ENCODE results near the gene PDXDC1. TPM values are rescaled to one million over a fixed set of nuclear protein-coding genes. Genes with fewer than 3 reads are reported as not detected.
"Not testable (repeated sequence)": the region's sequence is repeated elsewhere in the genome, so short reads cannot be mapped to it uniquely, and the experiment has no call there.

PDXDC1 gene
- total RNA-seq, 1 donor from 2014 or later, result 36.0 TPM

GRCh38 chr16:15034266-15035162 is 59.7 kb downstream of the PDXDC1 start:
- peaks cover 58 to 82% (median 81%) of the 10 kb centered on the region in 3 donors for H3K36me3 ChIP-seq (ENCODE audit: control insufficient read depth in 3 of 3, insufficient read depth in 3 of 3, low read length in 3 of 3)
- H3K4me3 ChIP-seq (ENCODE audit: low read length in 3 of 3), result no peak overlapping the region
- H3K9me3 ChIP-seq (ENCODE audit: control insufficient read depth in 3 of 3, low read length in 3 of 3), result no peaks in the 10 kb centered on the region
- H3K27me3 ChIP-seq (ENCODE audit: control insufficient read depth in 3 of 3, insufficient read depth in 3 of 3, low read length in 3 of 3), result no peaks in the 10 kb centered on the region
- H3K4me1 ChIP-seq (ENCODE audit: control insufficient read depth in 3 of 3, insufficient read depth in 3 of 3, low read length in 3 of 3), result peaks cover 2 to 11% (median 10%) of the 10 kb centered on the region in 3 donors
- peak overlapping the region; percentile 13 for H3K27ac ChIP-seq (ENCODE audit: low read depth, low read length)
- no peak overlapping the region for H3K9ac ChIP-seq (ENCODE audit: low read depth in 1 of 3, low read length in 3 of 3)

DNA sequence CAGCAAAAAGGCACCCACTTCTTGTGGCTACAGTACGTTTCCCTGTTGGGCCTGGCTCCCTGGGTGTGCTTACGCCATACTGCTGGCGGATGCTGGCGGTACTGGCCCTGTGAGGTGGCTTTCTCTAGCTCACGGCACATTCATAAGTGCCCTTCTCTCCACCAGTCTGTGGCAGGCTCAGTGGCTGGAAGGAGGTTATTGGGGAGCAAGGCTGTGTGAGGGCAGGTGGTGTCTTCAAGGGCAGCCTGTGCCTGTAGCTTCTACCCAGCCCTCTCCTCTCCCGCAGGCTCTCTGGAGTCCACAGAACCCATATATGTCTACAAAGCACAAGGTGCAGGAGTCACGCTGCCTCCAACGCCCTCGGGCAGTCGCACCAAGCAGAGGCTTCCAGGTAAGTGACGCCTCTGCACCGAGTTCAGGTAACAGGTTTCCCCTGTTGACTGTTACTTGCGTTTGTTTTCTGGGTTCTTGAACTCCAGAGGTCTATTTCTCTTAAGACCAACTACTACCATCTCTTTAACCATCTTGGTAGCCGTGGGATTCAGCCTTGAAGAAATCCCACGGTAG is 60.4 kb downstream of the PDXDC1 start:
- Histone ChIP-seq H3K4me3 (ENCODE audit: low read length in 3 of 3) (no peak overlapping the region), H3K9ac (ENCODE audit: low read depth in 1 of 3, low read length in 3 of 3) (no peak overlapping the region), H3K4me1 (ENCODE audit: control insufficient read depth in 3 of 3, insufficient read depth in 3 of 3, low read length in 3 of 3) (peaks cover 0 to 10% (median 7%) of the 10 kb centered on the region in 3 donors), H3K36me3 (ENCODE audit: control insufficient read depth in 3 of 3, insufficient read depth in 3 of 3, low read length in 3 of 3) (peaks cover 61 to 89% (median 87%) of the 10 kb centered on the region in 3 donors), H3K27me3 (ENCODE audit: control insufficient read depth in 3 of 3, insufficient read depth in 3 of 3, low read length in 3 of 3) (no peaks in the 10 kb centered on the region), H3K27ac (ENCODE audit: low read depth, low read length) (peak overlapping the region; percentile 13), H3K9me3 (ENCODE audit: control insufficient read depth in 3 of 3, low read length in 3 of 3) (no peaks in the 10 kb centered on the region)

GRCh38 chr16:15037003-15037402 is 62.2 kb downstream of the PDXDC1 start:
- Histone ChIP-seq H3K36me3 (ENCODE audit: control insufficient read depth in 3 of 3, insufficient read depth in 3 of 3, low read length in 3 of 3) (peaks cover 60 to 86% (median 78%) of the 10 kb centered on the region in 3 donors), H3K9ac (ENCODE audit: low read depth in 1 of 3, low read length in 3 of 3) (no peak overlapping the region), H3K27me3 (ENCODE audit: control insufficient read depth in 3 of 3, insufficient read depth in 3 of 3, low read length in 3 of 3) (no peaks in the 10 kb centered on the region)

DNA sequence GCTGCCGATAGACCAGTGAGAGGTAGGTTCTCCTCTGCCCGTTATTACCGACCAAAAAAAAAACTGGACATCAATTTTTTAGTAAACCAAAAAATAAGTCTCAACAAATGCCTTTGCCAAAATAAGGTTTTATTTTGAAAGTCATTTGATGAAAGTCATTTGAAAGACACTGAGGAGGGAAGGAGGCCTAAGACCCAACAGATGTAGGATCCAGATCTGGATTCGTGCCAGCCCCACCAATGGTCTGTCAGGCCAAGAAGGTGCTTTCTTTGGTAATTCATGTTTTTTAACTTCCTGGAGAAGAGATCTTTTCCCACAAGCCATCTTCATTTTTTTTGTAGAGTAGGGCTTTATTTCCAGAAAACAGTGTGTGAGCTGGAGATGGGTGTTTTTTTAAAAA is 62.9 kb downstream of the PDXDC1 start:
- H3K4me3 ChIP-seq (ENCODE audit: low read length in 3 of 3), result no peak overlapping the region
- H3K9ac ChIP-seq (ENCODE audit: low read depth in 1 of 3, low read length in 3 of 3), result no peak overlapping the region
- H3K4me1 ChIP-seq (ENCODE audit: control insufficient read depth in 3 of 3, insufficient read depth in 3 of 3, low read length in 3 of 3), result peaks cover 6 to 18% (median 11%) of the 10 kb centered on the region in 3 donors
- peaks cover 56 to 79% (median 71%) of the 10 kb centered on the region in 3 donors for H3K36me3 ChIP-seq (ENCODE audit: control insufficient read depth in 3 of 3, insufficient read depth in 3 of 3, low read length in 3 of 3)
- no peaks in the 10 kb centered on the region for H3K27me3 ChIP-seq (ENCODE audit: control insufficient read depth in 3 of 3, insufficient read depth in 3 of 3, low read length in 3 of 3)
- H3K9me3 ChIP-seq (ENCODE audit: control insufficient read depth in 3 of 3, low read length in 3 of 3), result no peaks in the 10 kb centered on the region
- H3K27ac ChIP-seq (ENCODE audit: low read depth, low read length), result no peak overlapping the region

More at GRCh38 chr16:15037003-15037402, 62.2 kb downstream of the PDXDC1 start:
- no peaks in the 10 kb centered on the region for H3K9me3 ChIP-seq (ENCODE audit: control insufficient read depth in 3 of 3, low read length in 3 of 3)
- no peak overlapping the region for H3K27ac ChIP-seq (ENCODE audit: low read depth, low read length)
- no peak overlapping the region for H3K4me3 ChIP-seq (ENCODE audit: low read length in 3 of 3)
- peaks cover 6 to 18% (median 11%) of the 10 kb centered on the region in 3 donors for H3K4me1 ChIP-seq (ENCODE audit: control insufficient read depth in 3 of 3, insufficient read depth in 3 of 3, low read length in 3 of 3)

- Histone ChIP-seq H3K4me3 (ENCODE audit: low read length in 3 of 3) (no peak overlapping the region), H3K9ac (ENCODE audit: low read depth in 1 of 3, low read length in 3 of 3) (no peak overlapping the region), H3K9me3 (ENCODE audit: control insufficient read depth in 3 of 3, low read length in 3 of 3) (no peaks in the 10 kb centered on the region), H3K36me3 (ENCODE audit: control insufficient read depth in 3 of 3, insufficient read depth in 3 of 3, low read length in 3 of 3) (peaks cover 47 to 73% (median 62%) of the 10 kb centered on the region in 3 donors), H3K27ac (ENCODE audit: low read depth, low read length) (no peak overlapping the region), H3K27me3 (ENCODE audit: control insufficient read depth in 3 of 3, insufficient read depth in 3 of 3, low read length in 3 of 3) (no peaks in the 10 kb centered on the region), H3K4me1 (ENCODE audit: control insufficient read depth in 3 of 3, insufficient read depth in 3 of 3, low read length in 3 of 3) (peaks cover 6 to 14% (median 11%) of the 10 kb centered on the region in 3 donors)
Measured at GRCh38 chr16:15038689-15039088, 63.9 kb downstream of the PDXDC1 start.

DNA sequence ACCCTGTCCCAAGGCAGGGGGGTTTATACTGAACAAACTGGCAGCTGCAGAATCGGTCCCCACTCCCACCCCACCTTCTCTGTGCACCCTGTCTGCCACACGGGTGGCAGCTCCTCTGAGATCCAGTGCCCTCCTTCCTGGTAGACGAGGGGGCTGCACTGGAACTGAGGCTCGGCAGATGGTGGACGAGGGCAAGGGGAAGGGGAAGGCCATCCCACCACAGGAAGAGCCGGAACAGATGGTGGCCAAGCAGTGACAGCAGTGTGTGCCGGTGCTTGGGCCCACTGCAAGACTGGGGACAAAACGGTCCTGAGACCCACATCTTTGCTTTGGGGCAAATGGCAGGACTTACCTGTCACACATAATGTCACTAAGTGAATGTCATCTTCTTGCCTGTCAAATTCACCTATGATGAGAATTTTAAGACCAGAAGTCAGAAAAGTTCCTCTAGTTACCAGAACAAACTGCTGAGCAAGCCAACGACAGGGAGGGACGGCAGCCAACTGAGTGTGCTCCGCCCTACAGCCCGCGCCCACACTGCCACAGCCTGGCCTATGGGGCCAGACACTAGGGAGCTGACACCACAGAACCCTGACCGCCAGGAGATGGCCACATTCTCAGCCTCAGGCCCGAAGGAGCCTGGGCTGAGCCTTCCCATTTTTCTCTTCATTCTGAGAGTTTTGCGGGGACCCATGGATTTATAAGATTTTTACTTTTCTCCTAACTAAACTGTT is 66.6 kb downstream of the PDXDC1 start:
- Histone ChIP-seq H3K36me3 (ENCODE audit: control insufficient read depth in 3 of 3, insufficient read depth in 3 of 3, low read length in 3 of 3) (peaks cover 24 to 63% (median 41%) of the 10 kb centered on the region in 3 donors), H3K27ac (ENCODE audit: low read depth, low read length) (peak overlapping the region; percentile 9)

GRCh38 chr16:15043344-15043743 is 68.5 kb downstream of the PDXDC1 start:
- Histone ChIP-seq H3K4me1 (ENCODE audit: control insufficient read depth in 3 of 3, insufficient read depth in 3 of 3, low read length in 3 of 3) (peaks cover 5 to 8% (median 6%) of the 10 kb centered on the region in 3 donors), H3K36me3 (ENCODE audit: control insufficient read depth in 3 of 3, insufficient read depth in 3 of 3, low read length in 3 of 3) (peaks cover 25 to 54% (median 38%) of the 10 kb centered on the region in 3 donors), H3K27me3 (ENCODE audit: control insufficient read depth in 3 of 3, insufficient read depth in 3 of 3, low read length in 3 of 3) (no peaks in the 10 kb centered on the region)

More for the DNA sequence above, 66.6 kb downstream of the PDXDC1 start:
- Histone ChIP-seq H3K9ac (ENCODE audit: low read depth in 1 of 3, low read length in 3 of 3) (peak overlapping the region in 1 of 3 donors; percentile 40), H3K4me3 (ENCODE audit: low read length in 3 of 3) (no peak overlapping the region), H3K27me3 (ENCODE audit: control insufficient read depth in 3 of 3, insufficient read depth in 3 of 3, low read length in 3 of 3) (no peaks in the 10 kb centered on the region), H3K9me3 (ENCODE audit: control insufficient read depth in 3 of 3, low read length in 3 of 3) (no peaks in the 10 kb centered on the region), H3K4me1 (ENCODE audit: control insufficient read depth in 3 of 3, insufficient read depth in 3 of 3, low read length in 3 of 3) (peaks cover 5 to 8% (median 6%) of the 10 kb centered on the region in 3 donors)

DNA sequence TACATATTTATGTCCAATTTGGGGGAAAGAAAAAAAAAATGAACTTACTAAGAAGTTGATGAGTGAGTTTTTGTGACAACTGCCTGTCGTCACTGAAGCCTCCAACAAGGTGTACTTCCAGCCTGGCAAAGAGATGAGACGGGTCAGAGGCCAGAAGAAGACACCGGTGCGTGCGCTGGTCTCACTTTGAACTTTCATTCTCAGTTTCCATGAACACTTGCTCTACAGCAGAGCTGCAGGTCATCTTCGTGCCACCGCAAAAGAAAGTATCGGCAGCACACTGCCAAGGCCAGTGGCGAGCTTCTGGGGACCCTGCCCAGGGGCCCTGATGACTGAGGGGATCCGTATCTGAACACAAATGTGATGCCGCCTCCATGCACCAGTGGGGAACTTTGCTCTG is 69.5 kb downstream of the PDXDC1 start:
- no peak overlapping the region for H3K9ac ChIP-seq (ENCODE audit: low read depth in 1 of 3, low read length in 3 of 3)
- H3K36me3 ChIP-seq (ENCODE audit: control insufficient read depth in 3 of 3, insufficient read depth in 3 of 3, low read length in 3 of 3), result peaks cover 22 to 46% (median 29%) of the 10 kb centered on the region in 3 donors
- H3K4me1 ChIP-seq (ENCODE audit: control insufficient read depth in 3 of 3, insufficient read depth in 3 of 3, low read length in 3 of 3), result peaks cover 5 to 8% (median 6%) of the 10 kb centered on the region in 3 donors
- no peak overlapping the region for H3K27ac ChIP-seq (ENCODE audit: low read depth, low read length)
- no peaks in the 10 kb centered on the region for H3K27me3 ChIP-seq (ENCODE audit: control insufficient read depth in 3 of 3, insufficient read depth in 3 of 3, low read length in 3 of 3)
- H3K4me3 ChIP-seq (ENCODE audit: low read length in 3 of 3), result no peak overlapping the region
- H3K9me3 ChIP-seq (ENCODE audit: control insufficient read depth in 3 of 3, low read length in 3 of 3), result no peaks in the 10 kb centered on the region

More at GRCh38 chr16:15043344-15043743, 68.5 kb downstream of the PDXDC1 start:
- no peak overlapping the region for H3K27ac ChIP-seq (ENCODE audit: low read depth, low read length)
- no peak overlapping the region for H3K4me3 ChIP-seq (ENCODE audit: low read length in 3 of 3)
- H3K9ac ChIP-seq (ENCODE audit: low read depth in 1 of 3, low read length in 3 of 3), result no peak overlapping the region
- H3K9me3 ChIP-seq (ENCODE audit: control insufficient read depth in 3 of 3, low read length in 3 of 3), result no peaks in the 10 kb centered on the region

DNA sequence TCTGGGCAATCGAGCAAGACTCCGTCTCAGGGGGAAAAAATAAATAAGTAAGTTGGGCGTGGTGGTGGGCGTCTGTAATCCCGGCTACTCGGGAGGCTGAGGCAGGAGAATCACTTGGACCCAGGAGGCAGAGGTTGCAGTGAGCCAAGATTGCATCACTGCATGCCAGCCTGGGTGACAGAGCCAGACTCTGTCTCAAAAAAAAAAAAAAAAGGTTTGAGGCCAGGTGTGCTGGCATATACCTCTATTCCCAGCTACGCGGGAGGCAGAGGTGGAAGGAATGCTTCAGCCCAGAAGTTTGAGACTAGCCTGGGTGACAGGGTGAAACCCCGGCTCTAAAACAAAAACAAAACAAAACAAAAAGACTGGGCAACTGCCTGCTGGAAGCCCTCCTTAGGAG is 70.4 kb downstream of the PDXDC1 start:
- H3K27me3 ChIP-seq (ENCODE audit: control insufficient read depth in 3 of 3, insufficient read depth in 3 of 3, low read length in 3 of 3); H3K4me3 ChIP-seq (ENCODE audit: low read length in 3 of 3); H3K27ac ChIP-seq (ENCODE audit: low read depth, low read length); H3K9ac ChIP-seq (ENCODE audit: low read depth in 1 of 3, low read length in 3 of 3); H3K9me3 ChIP-seq (ENCODE audit: control insufficient read depth in 3 of 3, low read length in 3 of 3); H3K4me1 ChIP-seq (ENCODE audit: control insufficient read depth in 3 of 3, insufficient read depth in 3 of 3, low read length in 3 of 3): not testable (repeated sequence)
- peaks cover 19 to 36% (median 19%) of the 10 kb centered on the region in 3 donors for H3K36me3 ChIP-seq (ENCODE audit: control insufficient read depth in 3 of 3, insufficient read depth in 3 of 3, low read length in 3 of 3)

Measured in skeletal muscle tissue (tissue), 4 donors.